Measurements from ENCODE around the gene SCMH1. TPM values are rescaled to one million over a fixed set of nuclear protein-coding genes. Genes with fewer than 3 reads are reported as not detected.

Gene SCMH1
- total and polyA plus RNA-seq, 2 experiments from 2014 or later, result 48.1 to 52.3 TPM

- Histone ChIP-seq H3K4me2 (peak overlapping the region; percentile 43), H3K36me3 (replicated peaks; ENCODE audit: insufficient read depth, low read depth) (peaks cover 3% of the 10 kb centered on the region)
- WGBS (ENCODE audit: low lambda C conversion rate, missing lambda C conversion rate), result 61% methylated on average over 3 of the region's 3 CpGs
Measured at GRCh38 chr1:40988280-40988679, 253.8 kb downstream of the SCMH1 start.

GRCh38 chr1:40987439-40988276 is 254.4 kb downstream of the SCMH1 start:
- Histone ChIP-seq H4K20me1 (ENCODE audit: insufficient read depth, poor library complexity, severe bottlenecking) (no peaks in the 10 kb centered on the region), H3K4me3 (no peak overlapping the region), H2AFZ (no peak overlapping the region), H3K9me3 (ENCODE audit: low read depth) (no peaks in the 10 kb centered on the region), H3K27ac (peak overlapping the region; percentile 76), H3K9me2 (replicated peaks; ENCODE audit: insufficient read depth) (no peaks in the 10 kb centered on the region), H3K79me2 (peaks cover 28% of the 10 kb centered on the region), H3K4me2 (peak overlapping the region; percentile 43), H3K4me1 (ENCODE audit: insufficient read depth) (peaks cover 28% of the 10 kb centered on the region), H3K27me3 (no peaks in the 10 kb centered on the region), H3K36me3 (replicated peaks; ENCODE audit: insufficient read depth, low read depth) (peaks cover 3% of the 10 kb centered on the region)
- peak; percentile 64 for DNase-seq (ENCODE audit: low spot score)
- WGBS (ENCODE audit: low lambda C conversion rate, missing lambda C conversion rate), result 76% methylated on average over 9 of the region's 9 CpGs
- TF ChIP-seq EZH2phosphoT487 (IDR thresholded peaks at IDR 0.05; ENCODE audit: low read depth, severe bottlenecking, unreplicated experiment) (no peak), CTCF (IDR thresholded peaks at IDR 0.05; ENCODE audit: poor library complexity) (no peak), EZH2 (IDR thresholded peaks at IDR 0.05; ENCODE audit: borderline replicate concordance) (no peak)

More at GRCh38 chr1:40988280-40988679, 253.8 kb downstream of the SCMH1 start:
- Histone ChIP-seq H3K27ac (peak overlapping the region; percentile 76), H2AFZ (no peak overlapping the region), H3K79me2 (peaks cover 22% of the 10 kb centered on the region), H3K9me2 (replicated peaks; ENCODE audit: insufficient read depth) (no peaks in the 10 kb centered on the region), H3K4me3 (no peak overlapping the region), H3K27me3 (no peaks in the 10 kb centered on the region), H3K9me3 (ENCODE audit: low read depth) (no peaks in the 10 kb centered on the region), H3K4me1 (ENCODE audit: insufficient read depth) (peaks cover 27% of the 10 kb centered on the region), H4K20me1 (ENCODE audit: insufficient read depth, poor library complexity, severe bottlenecking) (no peaks in the 10 kb centered on the region)
- DNase-seq (ENCODE audit: low spot score), result no peak
- TF ChIP-seq EZH2 (IDR thresholded peaks at IDR 0.05; ENCODE audit: borderline replicate concordance) (no peak), EZH2phosphoT487 (IDR thresholded peaks at IDR 0.05; ENCODE audit: low read depth, severe bottlenecking, unreplicated experiment) (no peak), CTCF (IDR thresholded peaks at IDR 0.05; ENCODE audit: poor library complexity) (no peak)

- Histone ChIP-seq H3K9me3 (ENCODE audit: low read depth) (no peaks in the 10 kb centered on the region), H2AFZ (no peak overlapping the region), H3K9me2 (replicated peaks; ENCODE audit: insufficient read depth) (no peaks in the 10 kb centered on the region), H3K27ac (peak overlapping the region; percentile 76), H3K27me3 (no peaks in the 10 kb centered on the region), H3K79me2 (peaks cover 36% of the 10 kb centered on the region), H4K20me1 (ENCODE audit: insufficient read depth, poor library complexity, severe bottlenecking) (no peaks in the 10 kb centered on the region), H3K4me1 (ENCODE audit: insufficient read depth) (peaks cover 35% of the 10 kb centered on the region), H3K4me3 (no peak overlapping the region), H3K36me3 (replicated peaks; ENCODE audit: insufficient read depth, low read depth) (no peaks in the 10 kb centered on the region), H3K4me2 (peak overlapping the region; percentile 43)
- TF ChIP-seq CTCF (IDR thresholded peaks at IDR 0.05; ENCODE audit: poor library complexity) (no peak), EZH2 (IDR thresholded peaks at IDR 0.05; ENCODE audit: borderline replicate concordance) (no peak)
- peak; percentile 59 for DNase-seq (ENCODE audit: low spot score)
- WGBS (ENCODE audit: low lambda C conversion rate, missing lambda C conversion rate), result 46% methylated on average over 3 of the region's 3 CpGs
Measured at GRCh38 chr1:40986956-40987355, 255.2 kb downstream of the SCMH1 start.

Data from hepatocyte (in vitro differentiated cells).